GM12891 (cell line): Measurements from ENCODE around the gene ZNF580.

ENCODE experiments used
- POLR2A ChIP-seq: IDR thresholded peaks from 2 replicates; pipeline ENCODE4 v1.6.1; 2011; ENCODE audit warnings: low read depth, low read length, control low read depth
- POLR2AphosphoS5 ChIP-seq: IDR thresholded peaks from 2 replicates; pipeline ENCODE4 v1.6.1; 2011; ENCODE audit warnings: low read depth, low read length, control low read depth

DNA sequence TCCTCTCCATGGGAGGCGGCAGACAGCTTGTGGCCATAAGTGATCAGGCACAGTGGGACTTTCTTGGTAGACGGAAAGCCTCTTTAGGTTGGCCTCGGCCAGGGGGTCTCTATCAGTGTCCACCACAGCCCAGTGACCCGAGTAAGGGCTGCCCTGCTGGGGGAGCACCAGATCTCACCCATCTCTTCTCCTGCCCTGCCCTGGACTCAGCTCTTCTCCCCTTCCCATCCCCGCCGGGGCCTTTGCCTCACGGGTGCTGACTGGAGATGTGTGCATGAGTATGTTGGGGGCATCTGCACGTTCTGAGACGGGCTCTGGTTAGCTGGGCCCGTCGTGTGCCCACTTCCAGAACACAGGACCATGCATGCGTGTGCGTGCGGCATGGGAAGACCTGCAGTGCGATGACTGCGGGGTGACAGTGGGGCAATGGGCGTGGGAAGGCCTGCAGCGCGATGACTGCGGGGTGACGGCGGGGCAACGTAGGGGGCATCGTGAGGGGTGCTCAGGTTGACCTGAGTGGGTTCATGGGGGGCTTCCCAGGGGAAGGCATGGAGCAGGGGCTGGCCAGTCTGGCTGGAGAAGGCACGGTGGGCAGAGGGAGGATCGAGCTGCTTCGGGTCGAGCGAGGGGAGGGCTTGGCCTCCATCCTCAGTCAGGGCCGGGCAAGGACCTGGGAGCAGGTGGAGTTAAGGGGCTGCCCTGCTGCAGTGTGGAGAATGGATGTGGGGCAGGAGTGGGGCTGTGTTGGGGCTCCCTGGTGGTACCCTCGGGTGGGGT lies 50.2 kb downstream of the ZNF580 start:
- TF ChIP-seq POLR2A = no peak
- no peak for TF ChIP-seq POLR2AphosphoS5
